ENCODE data around the gene CCDC97.

DNA sequence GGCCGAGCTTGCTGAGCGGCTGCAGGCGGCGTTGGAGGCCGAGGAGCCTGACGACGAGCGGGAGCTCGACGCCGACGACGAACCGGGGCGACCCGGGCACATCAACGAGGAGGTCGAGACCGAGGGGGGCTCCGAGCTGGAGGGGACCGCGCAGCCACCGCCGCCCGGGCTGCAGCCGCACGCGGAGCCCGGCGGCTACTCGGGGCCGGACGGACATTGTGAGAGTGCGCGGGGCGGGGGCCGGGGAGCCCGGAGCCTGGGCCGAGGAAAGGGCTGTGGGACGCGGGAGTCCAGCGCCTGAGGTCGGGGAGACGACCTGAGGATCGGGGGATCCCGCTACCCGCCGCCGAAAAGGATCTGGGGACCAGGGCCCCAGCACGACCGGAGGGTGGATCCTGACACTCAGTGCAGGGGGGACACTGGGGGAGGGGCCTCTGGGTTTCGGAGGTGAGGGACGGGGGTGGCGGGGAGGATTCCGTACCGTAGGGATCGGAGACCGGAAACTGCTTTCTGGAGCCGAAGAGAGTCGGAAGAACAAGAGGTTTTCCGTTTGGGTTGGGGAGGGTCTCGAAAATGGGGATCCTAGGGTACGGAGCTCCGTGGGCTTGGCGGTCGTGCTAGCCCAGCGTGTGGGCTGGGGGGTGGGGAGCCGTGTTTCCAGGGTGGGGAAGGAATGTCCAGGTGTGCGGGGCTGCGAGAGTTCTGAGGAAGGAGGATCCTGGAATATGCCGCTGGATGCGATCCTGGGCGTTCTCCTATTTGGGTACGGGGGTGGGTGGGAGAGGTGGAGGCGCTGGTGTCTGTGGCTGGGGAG lies 45.2 kb upstream of the CCDC97 start:
- TF ChIP-seq, protein P1, sequence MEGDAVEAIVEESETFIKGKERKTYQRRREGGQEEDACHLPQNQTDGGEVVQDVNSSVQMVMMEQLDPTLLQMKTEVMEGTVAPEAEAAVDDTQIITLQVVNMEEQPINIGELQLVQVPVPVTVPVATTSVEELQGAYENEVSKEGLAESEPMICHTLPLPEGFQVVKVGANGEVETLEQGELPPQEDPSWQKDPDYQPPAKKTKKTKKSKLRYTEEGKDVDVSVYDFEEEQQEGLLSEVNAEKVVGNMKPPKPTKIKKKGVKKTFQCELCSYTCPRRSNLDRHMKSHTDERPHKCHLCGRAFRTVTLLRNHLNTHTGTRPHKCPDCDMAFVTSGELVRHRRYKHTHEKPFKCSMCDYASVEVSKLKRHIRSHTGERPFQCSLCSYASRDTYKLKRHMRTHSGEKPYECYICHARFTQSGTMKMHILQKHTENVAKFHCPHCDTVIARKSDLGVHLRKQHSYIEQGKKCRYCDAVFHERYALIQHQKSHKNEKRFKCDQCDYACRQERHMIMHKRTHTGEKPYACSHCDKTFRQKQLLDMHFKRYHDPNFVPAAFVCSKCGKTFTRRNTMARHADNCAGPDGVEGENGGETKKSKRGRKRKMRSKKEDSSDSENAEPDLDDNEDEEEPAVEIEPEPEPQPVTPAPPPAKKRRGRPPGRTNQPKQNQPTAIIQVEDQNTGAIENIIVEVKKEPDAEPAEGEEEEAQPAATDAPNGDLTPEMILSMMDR (IDR thresholded peaks at IDR 0.05): no peak
- TF ChIP-seq POLR2A (IDR thresholded peaks at IDR 0.05): no peak

Measured in lower leg skin (tissue), 3 donors.